Suprapubic skin (tissue), 4 donors: Measurements from ENCODE around the gene GAPDHS. TPM values are rescaled to one million over a fixed set of nuclear protein-coding genes. Genes with fewer than 3 reads are reported as not detected.

Experiments used
- DNase-seq, 2 donors: peaks; one replicate each; pipeline ENCODE4 v3.0.0-alpha.2; 2019; ENCODE audit warnings: low spot score in 2 of 2
- H3K27ac ChIP-seq: fragments of 200-600 bp; sonication (generic); one replicate; pipeline ENCODE4 v1.5.1; 2019
- H3K27me3 ChIP-seq: fragments of 200-600 bp; sonication (generic); one replicate; pipeline ENCODE4 v1.5.1; 2019
- H3K36me3 ChIP-seq: fragments of 200-600 bp; sonication (generic); one replicate; pipeline ENCODE4 v1.5.1; 2019
- H3K4me1 ChIP-seq: fragments of 200-600 bp; sonication (generic); one replicate; pipeline ENCODE4 v1.5.1; 2019
- H3K4me3 ChIP-seq: fragments of 200-600 bp; sonication (generic); one replicate; pipeline ENCODE4 v1.5.1; 2019; ENCODE audit warnings: mild to moderate bottlenecking
- H3K9me3 ChIP-seq: fragments of 200-600 bp; sonication (generic); one replicate; pipeline ENCODE4 v1.5.1; 2019
- CTCF ChIP-seq, 2 donors: fragments of 200-600 bp in 1 of 2; fragments of 450-650 bp in 1 of 2; sonication (generic) in 1 of 2; IDR thresholded peaks; one replicate each; pipeline ENCODE4 v1.5.1; 2016 to 2019; ENCODE audit warnings: antibody characterized with exemption in 2 of 2, mild to moderate bottlenecking in 1 of 2, moderate library complexity in 1 of 2
- EP300 ChIP-seq: sonication (generic); formaldehyde crosslinking; IDR thresholded peaks from one replicate; pipeline ENCODE4 v1.6.1; 2017; ENCODE audit warnings: antibody characterized with exemption
- POLR2A ChIP-seq, 2 donors: fragments of 450-650 bp; IDR thresholded peaks; one replicate each; pipeline ENCODE4 v1.6.1; 2017; ENCODE audit warnings: antibody characterized with exemption in 2 of 2, mild to moderate bottlenecking in 2 of 2, moderate library complexity in 2 of 2
- POLR2AphosphoS5 ChIP-seq, 3 donors: sonication (generic); formaldehyde crosslinking; IDR thresholded peaks; one replicate each; pipeline ENCODE4 v1.6.1; 2017; ENCODE audit warnings: antibody characterized with exemption in 3 of 3
- WGBS: methylation state at CpG from one replicate; pipeline ENCODE4 v1.1.5; 2018; 5-methylcytosine and 5-hydroxymethylcytosine counted together
- total RNA-seq, 4 donors: library from RNA; depleted of rRNA; stranded (reverse); fragments of >200 nt; gene quantifications; one replicate each; pipeline ENCODE4 v1.1.0, GENCODE V29; 2016

The GAPDHS gene
- total RNA-seq, 4 donors from 2014 or later, result 4.1 to 8.4 (median 6.4) TPM

DNA sequence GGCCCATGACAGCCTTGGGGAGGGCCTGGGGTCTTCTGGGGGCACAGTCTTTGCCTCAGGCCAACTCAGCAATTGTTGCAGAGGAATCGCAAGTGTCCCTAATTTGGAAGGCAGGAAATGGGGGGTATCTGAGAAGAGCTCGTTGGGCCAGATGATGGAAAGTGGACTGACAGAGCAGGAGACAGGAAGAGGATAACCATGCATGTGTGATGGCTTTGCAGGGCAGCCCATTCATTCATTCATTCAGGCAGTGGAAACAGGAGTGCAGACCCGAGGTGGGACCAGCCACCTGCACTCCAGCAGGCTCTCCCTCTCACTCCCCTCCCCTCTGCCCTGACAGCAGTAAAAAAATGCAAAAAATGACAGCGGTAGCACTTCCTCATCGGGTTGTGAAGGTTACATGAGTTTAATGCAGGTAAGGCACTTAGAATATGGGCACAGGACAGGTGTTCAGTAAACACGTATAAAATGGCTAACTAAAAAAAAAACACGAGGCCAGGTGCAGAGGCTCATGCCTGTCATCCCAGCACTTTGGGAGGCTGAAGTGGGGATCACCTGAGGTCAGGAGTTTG is 7.2 kb downstream of the GAPDHS start:
- Histone ChIP-seq H3K27me3 (no peaks in the 10 kb centered on the region), H3K36me3 (peaks cover 11% of the 10 kb centered on the region), H3K4me1 (peaks cover 10% of the 10 kb centered on the region), H3K4me3 (no peak overlapping the region), H3K9me3 (no peaks in the 10 kb centered on the region), H3K27ac (no peak overlapping the region)
- 75% methylated on average over 6 of the region's 7 CpGs for WGBS
- TF ChIP-seq CTCF (IDR thresholded peaks at IDR 0.05) (no peak), POLR2A (IDR thresholded peaks at IDR 0.05) (no peak), EP300 (no peak), POLR2AphosphoS5 (IDR thresholded peaks at IDR 0.05) (no peak)
- no peak for DNase-seq

- no peak for TF ChIP-seq EP300
- no peak for TF ChIP-seq POLR2AphosphoS5 (IDR thresholded peaks at IDR 0.05)
- no peak for TF ChIP-seq POLR2A (IDR thresholded peaks at IDR 0.05)
- no peak for TF ChIP-seq CTCF (IDR thresholded peaks at IDR 0.05)
- Histone ChIP-seq H3K27ac (no peak overlapping the region), H3K4me1 (peaks cover 25% of the 10 kb centered on the region), H3K4me3 (no peak overlapping the region), H3K27me3 (no peaks in the 10 kb centered on the region), H3K9me3 (no peaks in the 10 kb centered on the region), H3K36me3 (peaks cover 12% of the 10 kb centered on the region)
- no peak for DNase-seq
- WGBS, result 94% methylated on average over 11 of the region's 11 CpGs
Measured at GRCh38 chr19:35542209-35542608, 9.0 kb downstream of the GAPDHS start.

- TF ChIP-seq POLR2A (IDR thresholded peaks at IDR 0.05) (no peak), CTCF (IDR thresholded peaks at IDR 0.05) (no peak), POLR2AphosphoS5 (IDR thresholded peaks at IDR 0.05) (no peak), EP300 (no peak)
- WGBS, result 95% methylated on average over 4 of the region's 15 CpGs
- Histone ChIP-seq H3K27me3 (no peaks in the 10 kb centered on the region), H3K36me3 (peaks cover 14% of the 10 kb centered on the region), H3K9me3 (no peaks in the 10 kb centered on the region), H3K4me3 (no peak overlapping the region), H3K27ac (no peak overlapping the region), H3K4me1 (peaks cover 28% of the 10 kb centered on the region)
- DNase-seq, result no peak
Measured at GRCh38 chr19:35543280-35544109, 10.2 kb downstream of the GAPDHS start.

GRCh38 chr19:35544110-35544802 is 11.0 kb downstream of the GAPDHS start:
- Histone ChIP-seq H3K4me3 (peak overlapping the region; percentile 96), H3K27ac (no peak overlapping the region), H3K9me3 (no peaks in the 10 kb centered on the region), H3K36me3 (peaks cover 14% of the 10 kb centered on the region), H3K27me3 (no peaks in the 10 kb centered on the region), H3K4me1 (peaks cover 28% of the 10 kb centered on the region)
- TF ChIP-seq EP300, result no peak
- TF ChIP-seq POLR2A (IDR thresholded peaks at IDR 0.05), result no peak
- TF ChIP-seq POLR2AphosphoS5 (IDR thresholded peaks at IDR 0.05), result no peak
- TF ChIP-seq CTCF (IDR thresholded peaks at IDR 0.05), result no peak
- no peak for DNase-seq
- 81% methylated on average over 3 of the region's 3 CpGs for WGBS
